Iris pigment epithelial cell (primary cell): Measurements from ENCODE around the gene MRAS.

ENCODE experiments used
- DNase-seq: peaks from one replicate; pipeline ENCODE4 v3.0.0-alpha.2; 2011; ENCODE audit warnings: low read depth

Gene MRAS

GRCh38 chr3:138340511-138340910 lies 7.9 kb upstream of the MRAS start:
- DNase-seq: no peak

GRCh38 chr3:138344754-138345153 lies 3.6 kb upstream of the MRAS start:
- no peak for DNase-seq

- peak; percentile 31 for DNase-seq
Observed at GRCh38 chr3:138348754-138349739, 668 bp downstream of the MRAS start.

GRCh38 chr3:138349926-138350665 lies 1.7 kb downstream of the MRAS start:
- peak; percentile 52 for DNase-seq

- peak; percentile 50 for DNase-seq
Observed at GRCh38 chr3:138351151-138351550, 2.8 kb downstream of the MRAS start.

GRCh38 chr3:138351916-138352550 lies 3.7 kb downstream of the MRAS start:
- peak; percentile 28 for DNase-seq

GRCh38 chr3:138354376-138354775 lies 6.0 kb downstream of the MRAS start:
- no peak for DNase-seq

GRCh38 chr3:138355071-138355470 lies 6.7 kb downstream of the MRAS start:
- no peak for DNase-seq

- DNase-seq: no peak
Observed at GRCh38 chr3:138356730-138357405, 8.5 kb downstream of the MRAS start.

- no peak for DNase-seq
Observed at GRCh38 chr3:138359148-138359918, 11.0 kb downstream of the MRAS start.

GRCh38 chr3:138359919-138360868 lies 11.8 kb downstream of the MRAS start:
- DNase-seq: no peak

- DNase-seq: no peak
Observed at GRCh38 chr3:138360869-138361525, 12.6 kb downstream of the MRAS start.

GRCh38 chr3:138361561-138361971 lies 13.2 kb downstream of the MRAS start:
- DNase-seq: no peak

GRCh38 chr3:138362538-138362937 lies 14.2 kb downstream of the MRAS start:
- DNase-seq: no peak

- DNase-seq: no peak
Observed at GRCh38 chr3:138363322-138363721, 14.9 kb downstream of the MRAS start.

- no peak for DNase-seq
Observed at GRCh38 chr3:138364356-138365252, 16.2 kb downstream of the MRAS start.

GRCh38 chr3:138365253-138365555 lies 16.8 kb downstream of the MRAS start:
- DNase-seq: no peak

- no peak for DNase-seq
Observed at GRCh38 chr3:138366006-138366759, 17.8 kb downstream of the MRAS start.
